Kidney (tissue), 14 donors: ENCODE results near the gene LEKR1. TPM values are rescaled to one million over a fixed set of nuclear protein-coding genes. Genes with fewer than 3 reads are reported as not detected.
"Not testable (repeated sequence)": the region's sequence is repeated elsewhere in the genome, so short reads cannot be mapped to it uniquely, and the experiment has no call there.

Source experiments
- DNase-seq, 5 donors: peaks; one replicate each; pipeline ENCODE4 v3.0.0-alpha.2; 2013 to 2020
- FAIRE-seq: peaks from 2 replicates; lab custom pipeline; 2012; peaks lifted over from hg19 to GRCh38; lab: Jason Lieb, UNC
- H3K27ac ChIP-seq, 2 donors: one replicate each; pipeline ENCODE4 v1.7.0; 2013; ENCODE audit warnings: low read depth in 2 of 2, low read length in 2 of 2, inconsistent platforms in 1 of 2
- H3K27me3 ChIP-seq: one replicate; pipeline ENCODE4 v1.7.1; 2013; ENCODE audit warnings: low read length, inconsistent platforms; ENCODE audit not compliant: control insufficient read depth, insufficient read depth
- H3K36me3 ChIP-seq, 3 donors: one replicate each; pipeline versions ENCODE4 v1.7.0 to v1.7.1; 2013; ENCODE audit warnings: low read length in 3 of 3, control low read depth in 1 of 3, inconsistent platforms in 1 of 3; ENCODE audit not compliant: insufficient read depth in 3 of 3, control insufficient read depth in 2 of 3
- H3K4me1 ChIP-seq, 3 donors: one replicate each; pipeline versions ENCODE4 v1.7.0 to v1.7.1; 2013; ENCODE audit warnings: low read length in 3 of 3, inconsistent platforms in 1 of 3, low read depth in 1 of 3; ENCODE audit not compliant: control insufficient read depth in 2 of 3, insufficient read depth in 2 of 3
- H3K4me3 ChIP-seq, 3 donors: one replicate each; pipeline versions ENCODE4 v1.7.0 to v1.8.1; 2013; ENCODE audit warnings: low read length in 3 of 3, control low read depth in 1 of 3, inconsistent platforms in 1 of 3
- H3K9ac ChIP-seq, 3 donors: one replicate each; pipeline versions ENCODE4 v1.7.0 to v1.7.1; 2013; ENCODE audit warnings: low read length in 3 of 3, control low read depth in 1 of 3, inconsistent platforms in 1 of 3
- H3K9me3 ChIP-seq, 3 donors: one replicate each; pipeline versions ENCODE4 v1.7.0 to v1.7.1; 2013; ENCODE audit warnings: low read length in 3 of 3, control low read depth in 1 of 3, inconsistent platforms in 1 of 3; ENCODE audit not compliant: control insufficient read depth in 2 of 3, insufficient read depth in 1 of 3
- intact Hi-C: fragments of 100-400 bp; cut with DNase I; formaldehyde crosslinking; loops from one replicate; pipeline ENCODE4 v1.11.1; 2022
- polyA plus RNA-seq: library from polyadenylated mRNA; stranded (reverse); fragments of 350-450 nt; fragmentation: Illumina TruSeq; extraction: RNeasy Lipid Tissue Mini Kit (QIAGEN cat#74804); gene quantifications from one replicate; pipeline ENCODE4 v1.2.3, GENCODE V29; 2014; ENCODE audit warnings: low read depth, low replicate concordance; ENCODE audit not compliant: insufficient read depth
- total RNA-seq: library from RNA; stranded (reverse); fragmentation: NEBNext Ultra II Directional; extraction: Animal tissue kit (Norgen Biotek cat#: 25700); gene quantifications from one replicate; pipeline ENCODE4 v1.2.1, GENCODE V29; 2021
- TF ChIP-seq, protein P1 (sequence below): IDR thresholded peaks from 3 replicates; pipeline ENCODE4 v1.5.1; 2012; ENCODE audit warnings: mild to moderate bottlenecking, moderate library complexity, borderline replicate concordance; ENCODE audit not compliant: insufficient read depth; ENCODE audit errors: extremely low read depth
- donor health status: control.
- donor health status: control.
- donor health status: control.
- donor health status: control.
- donor health status: control.
- donor health status: DM: yes; HTN: yes; CAD: no.
- donor health status: Normal renal cell carcinoma (clear cell type).

Gene LEKR1
- total and polyA plus RNA-seq, 2 donors from 2014 or later = 1.6 to 1.8 TPM

DNA sequence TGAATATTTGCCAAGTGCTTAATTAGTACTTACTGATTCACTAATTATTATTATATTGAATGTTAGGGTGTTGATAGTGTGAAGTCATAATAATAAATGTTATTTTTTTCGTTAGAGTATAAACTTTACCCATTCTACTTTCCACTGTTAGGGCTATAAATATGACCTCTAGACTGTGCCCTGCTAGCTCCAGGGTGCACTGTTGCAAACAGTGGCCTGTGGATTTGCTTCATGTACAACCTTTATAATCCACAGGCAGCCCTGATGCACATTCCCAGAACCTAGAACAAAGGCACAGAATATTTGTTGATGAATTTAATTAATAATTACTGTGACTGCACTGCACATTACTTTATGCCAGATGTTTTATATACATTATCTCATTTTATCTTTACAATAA is 28.8 kb upstream of the LEKR1 start:
- intact Hi-C loops = no loop called here
- TF ChIP-seq, protein P1, sequence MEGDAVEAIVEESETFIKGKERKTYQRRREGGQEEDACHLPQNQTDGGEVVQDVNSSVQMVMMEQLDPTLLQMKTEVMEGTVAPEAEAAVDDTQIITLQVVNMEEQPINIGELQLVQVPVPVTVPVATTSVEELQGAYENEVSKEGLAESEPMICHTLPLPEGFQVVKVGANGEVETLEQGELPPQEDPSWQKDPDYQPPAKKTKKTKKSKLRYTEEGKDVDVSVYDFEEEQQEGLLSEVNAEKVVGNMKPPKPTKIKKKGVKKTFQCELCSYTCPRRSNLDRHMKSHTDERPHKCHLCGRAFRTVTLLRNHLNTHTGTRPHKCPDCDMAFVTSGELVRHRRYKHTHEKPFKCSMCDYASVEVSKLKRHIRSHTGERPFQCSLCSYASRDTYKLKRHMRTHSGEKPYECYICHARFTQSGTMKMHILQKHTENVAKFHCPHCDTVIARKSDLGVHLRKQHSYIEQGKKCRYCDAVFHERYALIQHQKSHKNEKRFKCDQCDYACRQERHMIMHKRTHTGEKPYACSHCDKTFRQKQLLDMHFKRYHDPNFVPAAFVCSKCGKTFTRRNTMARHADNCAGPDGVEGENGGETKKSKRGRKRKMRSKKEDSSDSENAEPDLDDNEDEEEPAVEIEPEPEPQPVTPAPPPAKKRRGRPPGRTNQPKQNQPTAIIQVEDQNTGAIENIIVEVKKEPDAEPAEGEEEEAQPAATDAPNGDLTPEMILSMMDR = no peak
- Histone ChIP-seq H3K36me3 (no peaks in the 10 kb centered on the region), H3K27me3 (no peaks in the 10 kb centered on the region), H3K4me3 (no peak overlapping the region), H3K4me1 (no peaks in the 10 kb centered on the region), H3K9ac (no peak overlapping the region), H3K9me3 (no peaks in the 10 kb centered on the region), H3K27ac (no peak overlapping the region)
- FAIRE-seq (no peak), DNase-seq (no peak)

- FAIRE-seq, H3K9me3 ChIP-seq, H3K27me3 ChIP-seq, H3K4me1 ChIP-seq, H3K27ac ChIP-seq, intact Hi-C loops, DNase-seq, H3K36me3 ChIP-seq, H3K4me3 ChIP-seq, H3K9ac ChIP-seq: not testable (repeated sequence)
These were observed 25.9 kb upstream of the LEKR1 start for GRCh38 chr3:156800287-156800686.

DNA sequence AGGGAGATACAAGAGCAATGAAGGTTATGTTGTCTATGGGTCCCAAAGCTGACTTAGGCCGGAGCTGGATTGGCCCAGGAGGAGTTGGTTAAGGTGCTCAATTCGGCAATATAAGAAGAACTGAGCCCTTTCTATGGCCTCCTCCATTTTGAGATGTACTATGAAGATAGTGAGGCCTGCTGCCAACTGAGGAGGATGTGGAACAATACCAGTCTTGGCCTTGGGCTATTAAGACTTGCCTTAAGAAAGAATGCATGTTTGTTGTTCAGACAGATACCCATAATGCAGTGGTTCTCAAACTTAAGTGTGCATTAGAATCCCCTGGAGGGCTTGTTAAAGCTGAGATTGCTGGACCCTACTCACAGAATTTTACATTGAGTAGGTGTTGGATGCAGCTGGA is 24.4 kb upstream of the LEKR1 start:
- no peaks in the 10 kb centered on the region for H3K9me3 ChIP-seq
- TF ChIP-seq, protein P1 = no peak
- no peak for DNase-seq
- no peak overlapping the region for H3K9ac ChIP-seq
- H3K27me3 ChIP-seq = no peaks in the 10 kb centered on the region
- no peaks in the 10 kb centered on the region for H3K36me3 ChIP-seq
- FAIRE-seq = no peak
- H3K4me3 ChIP-seq = no peak overlapping the region
- H3K27ac ChIP-seq = no peak overlapping the region
- intact Hi-C loops = no loop called here
- H3K4me1 ChIP-seq = no peaks in the 10 kb centered on the region

DNA sequence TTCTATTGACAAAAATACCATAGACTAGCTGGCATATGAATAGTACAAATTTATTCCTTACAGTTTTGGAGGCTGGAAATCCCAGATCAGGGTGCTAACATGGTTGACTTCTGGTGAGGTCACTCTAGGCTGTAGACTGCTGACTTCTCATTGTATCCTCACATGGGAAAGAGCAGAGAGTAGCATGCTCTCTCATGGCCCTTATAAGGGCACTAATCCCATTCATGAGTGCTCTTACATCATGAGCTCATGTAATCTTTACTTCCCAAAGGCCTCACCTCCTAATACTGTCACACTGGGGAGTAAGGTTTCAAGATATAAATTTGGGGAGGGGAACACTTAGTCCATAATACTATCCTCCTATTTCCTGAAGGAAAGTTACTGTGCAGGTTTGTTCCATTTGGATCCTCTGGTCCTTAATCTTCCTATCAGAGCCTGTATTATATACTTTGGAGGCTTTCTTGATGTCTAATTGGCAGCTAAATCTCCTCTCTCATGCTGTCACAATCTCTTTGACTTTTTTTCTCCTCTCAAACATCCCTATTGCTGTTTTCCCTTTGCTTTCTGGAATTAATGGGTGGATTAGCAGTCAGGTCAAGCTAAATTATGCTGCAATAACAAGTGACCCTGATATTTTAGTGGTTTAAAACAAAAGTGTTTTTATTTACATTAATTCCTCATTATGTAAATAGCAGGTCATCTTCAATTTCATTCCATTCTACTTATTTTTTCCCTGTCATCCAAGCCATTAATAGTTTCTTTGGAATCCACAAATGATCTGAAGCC is 23.1 kb upstream of the LEKR1 start:
- TF ChIP-seq, protein P1 = no peak
- no peak overlapping the region for H3K27ac ChIP-seq
- no peak overlapping the region for H3K9ac ChIP-seq
- no peaks in the 10 kb centered on the region for H3K4me1 ChIP-seq
- H3K4me3 ChIP-seq = no peak overlapping the region
- intact Hi-C loops = no loop called here
- no peaks in the 10 kb centered on the region for H3K9me3 ChIP-seq
- DNase-seq = no peak
- H3K27me3 ChIP-seq = no peaks in the 10 kb centered on the region
- no peak for FAIRE-seq
- H3K36me3 ChIP-seq = no peaks in the 10 kb centered on the region
